ENCODE measurements around the gene ANKRD26.

- no peak for TF ChIP-seq CTCF (IDR thresholded peaks at IDR 0.05)
- TF ChIP-seq POLR2AphosphoS5 (IDR thresholded peaks at IDR 0.05) = no peak
These were observed 140.5 kb downstream of the ANKRD26 start for GRCh38 chr10:26959841-26960240.
